Lung (tissue), 12 donors: Measurements from ENCODE around the gene PHF12. TPM values are rescaled to one million over a fixed set of nuclear protein-coding genes. Genes with fewer than 3 reads are reported as not detected.
A peak's percentile ranks its signal among the peaks of the same experiment; 100 is the strongest.
"Not testable (repeated sequence)": the region's sequence is repeated elsewhere in the genome, so short reads cannot be mapped to it uniquely, and the experiment has no call there.

Source experiments
- ATAC-seq: fragments of 200-7000 bp; cut with Tn5 transposase; one replicate; pipeline ENCODE4 v1.9.1; 2020; ENCODE audit warnings: moderate number of reproducible peaks; ENCODE audit not compliant: insufficient read depth, low FRiP score
- DNase-seq, 3 donors: peaks; one replicate each; pipeline ENCODE4 v3.0.0-alpha.2; 2013 to 2017
- H3K27ac ChIP-seq, 2 donors: one replicate each; pipeline ENCODE4 v1.5.1; 2013; ENCODE audit warnings: mild to moderate bottlenecking in 2 of 2, moderate library complexity in 2 of 2, control low read depth in 1 of 2, inconsistent platforms in 1 of 2, low read depth in 1 of 2, low read length in 1 of 2
- H3K27me3 ChIP-seq, 3 donors: one replicate each; pipeline ENCODE4 v1.5.1; 2013; ENCODE audit warnings: low read length in 2 of 3; ENCODE audit not compliant: control insufficient read depth in 3 of 3, insufficient read depth in 3 of 3
- H3K36me3 ChIP-seq, 4 donors: one replicate each; pipeline ENCODE4 v1.5.1; 2013; ENCODE audit warnings: low read length in 4 of 4, mild to moderate bottlenecking in 1 of 4, moderate library complexity in 1 of 4; ENCODE audit not compliant: control insufficient read depth in 4 of 4, insufficient read depth in 4 of 4
- H3K4me1 ChIP-seq, 5 donors: one replicate each; pipeline ENCODE4 v1.5.1; 2013; ENCODE audit warnings: low read length in 5 of 5, mild to moderate bottlenecking in 2 of 5, moderate library complexity in 1 of 5; ENCODE audit not compliant: control insufficient read depth in 5 of 5, insufficient read depth in 5 of 5
- H3K4me3 ChIP-seq: one replicate; pipeline ENCODE4 v1.5.1; 2013; ENCODE audit warnings: mild to moderate bottlenecking, control low read depth, moderate library complexity
- H3K9ac ChIP-seq, 2 donors: one replicate each; pipeline ENCODE4 v1.5.1; 2013; ENCODE audit warnings: low read length in 2 of 2, control low read depth in 1 of 2; ENCODE audit not compliant: insufficient read depth in 1 of 2
- H3K9me3 ChIP-seq, 4 donors: one replicate each; pipeline ENCODE4 v1.5.1; 2013; ENCODE audit warnings: low read length in 3 of 4, mild to moderate bottlenecking in 1 of 4, moderate library complexity in 1 of 4; ENCODE audit not compliant: control insufficient read depth in 4 of 4, insufficient read depth in 3 of 4
- WGBS, 2 donors: extraction: QIAGEN DNeasy Blood & Tissue Kit; methylation state at CpG; one replicate each; pipeline ENCODE4 v1.1.7; 2013; 5-methylcytosine and 5-hydroxymethylcytosine counted together
- polyA plus RNA-seq, 2 donors: library from polyadenylated mRNA; stranded (reverse); fragments of 200-250 nt; gene quantifications; one replicate each; pipeline ENCODE4 v1.2.1, GENCODE V29; 2013
- total RNA-seq, 2 donors: library from RNA; depleted of rRNA in 1 of 2; stranded (reverse); fragments of >200 nt in 1 of 2; gene quantifications; one replicate each; pipeline ENCODE4 v1.2.1, GENCODE V29; 2014 to 2021
- TF ChIP-seq, protein P1 (sequence below): IDR thresholded peaks from 2 replicates; pipeline ENCODE4 v1.5.1; 2012; ENCODE audit warnings: mild to moderate bottlenecking; ENCODE audit errors: control extremely low read depth, extremely low read depth
- donor health status: control.
- donor health status: control.
- donor health status: Bipolar disorder and iron deficiency.
- donor health status: healthy.
- donor health status: DM: yes; HTN: yes; CAD: no.

The PHF12 gene
- total and polyA plus RNA-seq, 4 donors = 12.6 to 59.1 (median 37.3) TPM

DNA sequence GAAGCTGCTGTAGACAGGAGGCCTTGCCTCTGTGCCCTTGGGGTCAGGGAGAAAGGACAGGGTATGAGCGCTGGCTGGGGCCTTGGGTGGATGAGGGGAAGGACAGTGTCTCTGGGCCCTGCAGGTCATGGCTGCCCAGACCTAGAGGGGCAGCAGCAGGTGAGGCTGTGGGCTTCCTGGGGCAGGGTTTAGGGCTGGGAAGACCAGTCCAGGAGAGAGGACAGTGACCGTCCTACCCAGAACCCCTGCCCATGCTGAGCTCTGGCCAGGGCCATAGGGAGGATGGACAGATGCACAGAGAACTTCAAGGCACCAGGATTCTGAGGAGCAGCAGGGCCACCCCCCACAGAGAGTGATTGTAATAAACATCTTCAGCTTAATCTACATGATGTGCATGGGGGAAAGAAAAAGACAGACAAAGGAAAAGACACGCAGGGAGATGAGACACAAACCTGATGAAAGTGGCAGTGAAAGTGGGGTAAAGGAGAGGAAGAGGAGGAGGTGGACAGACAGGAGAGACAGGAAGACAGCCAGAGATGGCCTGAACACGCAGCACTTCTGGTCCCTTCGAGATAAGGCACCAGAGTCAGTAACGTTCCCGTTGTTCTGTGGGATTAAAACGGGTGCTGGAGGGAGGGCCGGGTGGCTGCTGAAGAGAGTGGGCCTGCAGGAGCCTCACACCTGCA, 71.3 kb downstream of the PHF12 start:
- ATAC-seq (no peak), DNase-seq (no peak)
- Histone ChIP-seq H3K27me3 (no peaks in the 10 kb centered on the region), H3K4me1 (no peaks in the 10 kb centered on the region), H3K9me3 (no peaks in the 10 kb centered on the region), H3K27ac (no peak overlapping the region), H3K4me3 (no peak overlapping the region), H3K9ac (no peak overlapping the region), H3K36me3 (peaks cover 2 to 60% (median 30%) of the 10 kb centered on the region in 4 donors)
- TF ChIP-seq, protein P1, sequence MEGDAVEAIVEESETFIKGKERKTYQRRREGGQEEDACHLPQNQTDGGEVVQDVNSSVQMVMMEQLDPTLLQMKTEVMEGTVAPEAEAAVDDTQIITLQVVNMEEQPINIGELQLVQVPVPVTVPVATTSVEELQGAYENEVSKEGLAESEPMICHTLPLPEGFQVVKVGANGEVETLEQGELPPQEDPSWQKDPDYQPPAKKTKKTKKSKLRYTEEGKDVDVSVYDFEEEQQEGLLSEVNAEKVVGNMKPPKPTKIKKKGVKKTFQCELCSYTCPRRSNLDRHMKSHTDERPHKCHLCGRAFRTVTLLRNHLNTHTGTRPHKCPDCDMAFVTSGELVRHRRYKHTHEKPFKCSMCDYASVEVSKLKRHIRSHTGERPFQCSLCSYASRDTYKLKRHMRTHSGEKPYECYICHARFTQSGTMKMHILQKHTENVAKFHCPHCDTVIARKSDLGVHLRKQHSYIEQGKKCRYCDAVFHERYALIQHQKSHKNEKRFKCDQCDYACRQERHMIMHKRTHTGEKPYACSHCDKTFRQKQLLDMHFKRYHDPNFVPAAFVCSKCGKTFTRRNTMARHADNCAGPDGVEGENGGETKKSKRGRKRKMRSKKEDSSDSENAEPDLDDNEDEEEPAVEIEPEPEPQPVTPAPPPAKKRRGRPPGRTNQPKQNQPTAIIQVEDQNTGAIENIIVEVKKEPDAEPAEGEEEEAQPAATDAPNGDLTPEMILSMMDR = no peak
- 78 to 85% methylated on average over 8 to 9 of the region's 9 CpGs for WGBS, 2 donors

GRCh38 chr17:28878981-28879380, 72.3 kb downstream of the PHF12 start:
- Histone ChIP-seq H3K4me1 (no peaks in the 10 kb centered on the region), H3K36me3 (peaks cover 2 to 50% (median 25%) of the 10 kb centered on the region in 4 donors), H3K9me3 (no peaks in the 10 kb centered on the region), H3K4me3 (no peak overlapping the region), H3K27ac (no peak overlapping the region), H3K27me3 (no peaks in the 10 kb centered on the region), H3K9ac (no peak overlapping the region)
- TF ChIP-seq, protein P1 = no peak
- ATAC-seq (no peak), DNase-seq (peak; percentile 12 to 31 (median 20))
- 79 to 90% methylated on average over 4 of the region's 4 CpGs for whole genome bisulfite sequencing, 2 donors

DNA sequence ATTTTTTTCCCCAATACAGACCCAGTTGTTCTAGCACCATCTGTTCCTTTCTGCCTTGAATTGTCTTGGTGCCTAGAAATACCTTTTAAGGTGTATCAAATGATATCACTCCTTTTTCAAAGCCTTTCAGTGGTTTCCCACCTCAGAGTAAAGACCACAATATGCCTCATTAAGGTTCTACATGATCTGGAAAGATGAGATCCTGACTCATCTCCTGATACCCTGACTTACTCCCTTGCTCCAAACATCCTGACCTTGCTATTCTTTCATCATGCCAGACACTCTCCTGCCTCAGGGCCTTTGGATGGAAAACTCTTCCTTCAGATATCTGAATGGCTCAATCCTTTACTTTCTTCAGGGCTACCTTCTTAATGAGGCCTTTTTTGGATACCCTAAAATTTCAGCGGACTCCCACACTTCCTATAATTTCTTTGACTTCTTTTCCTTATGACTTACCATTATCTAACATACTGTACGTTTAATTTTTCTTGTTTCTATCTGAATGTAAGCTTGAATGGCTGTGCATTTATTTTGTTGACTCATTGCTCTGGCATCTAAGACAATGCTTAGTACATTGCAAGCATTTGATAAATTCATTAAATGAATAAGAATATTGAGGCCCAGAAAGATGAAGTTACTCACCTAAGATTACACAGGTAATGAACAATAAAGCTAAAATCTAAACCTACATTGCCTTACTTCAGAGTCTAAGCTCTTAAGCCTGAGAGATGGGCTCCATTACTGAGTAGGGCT, 73.0 kb downstream of the PHF12 start:
- H3K36me3 ChIP-seq = peaks cover 2 to 44% (median 23%) of the 10 kb centered on the region in 4 donors
- 91 to 96% methylated on average over 2 of the region's 2 CpGs for WGBS, 2 donors
- no peak overlapping the region for H3K9ac ChIP-seq
- ATAC-seq (no peak), DNase-seq (no peak)
- H3K4me3 ChIP-seq = no peak overlapping the region
- TF ChIP-seq, protein P1 = no peak
- H3K4me1 ChIP-seq = no peaks in the 10 kb centered on the region
- no peak overlapping the region for H3K27ac ChIP-seq
- H3K9me3 ChIP-seq = no peaks in the 10 kb centered on the region
- H3K27me3 ChIP-seq = no peaks in the 10 kb centered on the region

GRCh38 chr17:28877150-28877711, 74.1 kb downstream of the PHF12 start:
- H3K36me3 ChIP-seq = peaks cover 2 to 34% (median 20%) of the 10 kb centered on the region in 4 donors
- H3K27me3 ChIP-seq, H3K4me3 ChIP-seq, H3K27ac ChIP-seq, DNase-seq, H3K9me3 ChIP-seq, H3K4me1 ChIP-seq, H3K9ac ChIP-seq, ATAC-seq: not testable (repeated sequence)
- 95 to 100% methylated on average over 6 of the region's 6 CpGs for WGBS, 2 donors
